Adrenal gland (tissue), 12 donors: ENCODE results near the gene AKAP13. TPM values are rescaled to one million over a fixed set of nuclear protein-coding genes. Genes with fewer than 3 reads are reported as not detected.
A peak's percentile ranks its signal among the peaks of the same experiment; 100 is the strongest.

Experiments
- DNase-seq, 7 donors: peaks; one replicate each; pipeline ENCODE4 v3.0.0-alpha.2; 2019 to 2020
- H3K27ac ChIP-seq, 5 donors: fragments of 200-600 bp; sonication (generic) in 4 of 5; 1 replicate in 3 of 5; 2 replicates in 2 of 5; pipeline versions ENCODE4 v1.5.1 to v1.8.0; 2016 to 2020; ENCODE audit warnings: mild to moderate bottlenecking in 1 of 5
- H3K27me3 ChIP-seq: fragments of 200-600 bp; 2 replicates; pipeline ENCODE4 v1.8.0; 2021
- H3K36me3 ChIP-seq, 2 donors: fragments of 200-600 bp; replicated peaks in 1 of 2; 1 replicate in 1 of 2; 2 replicates in 1 of 2; pipeline versions ENCODE4 v1.5.1 to v1.8.0; 2018 to 2022
- H3K4me1 ChIP-seq, 2 donors: fragments of 200-600 bp; replicated peaks in 1 of 2; 1 replicate in 1 of 2; 2 replicates in 1 of 2; pipeline versions ENCODE4 v1.5.1 to v1.8.0; 2018 to 2021
- H3K4me3 ChIP-seq, 4 donors: fragments of 200-600 bp; sonication (generic) in 3 of 4; one replicate each; pipeline ENCODE4 v1.5.1; 2016 to 2018
- H3K9me3 ChIP-seq, 3 donors: fragments of 200-600 bp; sonication (generic) in 1 of 3; replicated peaks in 1 of 3; 1 replicate in 2 of 3; 2 replicates in 1 of 3; pipeline versions ENCODE4 v1.5.1 to v1.8.0; 2016 to 2021
- POLR2A ChIP-seq, 2 donors: fragments of 450-650 bp; IDR thresholded peaks; one replicate each; pipeline ENCODE4 v1.6.1; 2017; ENCODE audit warnings: antibody characterized with exemption in 2 of 2, mild to moderate bottlenecking in 2 of 2, moderate library complexity in 1 of 2
- WGBS, 4 donors: extraction: QIAGEN DNeasy Blood & Tissue Kit in 2 of 4; methylation state at CpG; one replicate each; pipeline versions ENCODE4 v1.1.5 to v1.1.7; 2013 to 2017; 5-methylcytosine and 5-hydroxymethylcytosine counted together
- intact Hi-C, 2 donors: fragments of 100-400 bp; cut with DNase I; formaldehyde crosslinking; loops; one replicate each; pipeline versions ENCODE4 v1.14.1 to v1.15.0; 2022 to 2023
- polyA plus RNA-seq, 3 donors: library from polyadenylated mRNA; stranded (reverse); fragments of 200-250 nt in 2 of 3; fragments of 350-450 nt in 1 of 3; fragmentation: Illumina TruSeq in 1 of 3; extraction: RNeasy Lipid Tissue Mini Kit (QIAGEN cat#74804) in 1 of 3; gene quantifications; one replicate each; pipeline ENCODE4 v1.2.3, GENCODE V29; 2013 to 2014
- total RNA-seq, 9 donors: library from RNA; depleted of rRNA in 4 of 9; stranded (reverse); fragments of >200 nt in 4 of 9; fragments of 120-200 nt in 1 of 9; fragmentation: NEBNext Ultra II Directional in 1 of 9; extraction: Animal tissue kit (Norgen Biotek cat#: 25700) in 1 of 9; gene quantifications; one replicate each; pipeline versions ENCODE4 v1.1.0 to v1.2.4, GENCODE V29; 2013 to 2023
- TF ChIP-seq, protein P1 (sequence below), 6 experiments: fragments of 450-650 bp in 4 of 6; fragments of 200-600 bp in 2 of 6; sonication (generic) in 1 of 6; IDR thresholded peaks; 1 replicate in 5 of 6; 2 replicates in 1 of 6; pipeline versions ENCODE4 v1.5.1 to v1.8.0; 2016 to 2021; ENCODE audit warnings: antibody characterized with exemption in 6 of 6, mild to moderate bottlenecking in 2 of 6, moderate library complexity in 1 of 6
- donor health status: healthy with polysubstance abuse.
- donor health status: Bipolar disorder and iron deficiency.
- donor health status: DM: yes; HTN: yes; CAD: no.
- donor health status: DM: no; HTN: no; CAD: no.
- donor health status: DM: no; HTN: no; CAD: no.
- donor health status: DM: yes; HTN: yes; CAD: no.

The AKAP13 gene
- total and polyA plus RNA-seq, 12 donors: 42.7 to 144 (median 89.2) TPM

DNA sequence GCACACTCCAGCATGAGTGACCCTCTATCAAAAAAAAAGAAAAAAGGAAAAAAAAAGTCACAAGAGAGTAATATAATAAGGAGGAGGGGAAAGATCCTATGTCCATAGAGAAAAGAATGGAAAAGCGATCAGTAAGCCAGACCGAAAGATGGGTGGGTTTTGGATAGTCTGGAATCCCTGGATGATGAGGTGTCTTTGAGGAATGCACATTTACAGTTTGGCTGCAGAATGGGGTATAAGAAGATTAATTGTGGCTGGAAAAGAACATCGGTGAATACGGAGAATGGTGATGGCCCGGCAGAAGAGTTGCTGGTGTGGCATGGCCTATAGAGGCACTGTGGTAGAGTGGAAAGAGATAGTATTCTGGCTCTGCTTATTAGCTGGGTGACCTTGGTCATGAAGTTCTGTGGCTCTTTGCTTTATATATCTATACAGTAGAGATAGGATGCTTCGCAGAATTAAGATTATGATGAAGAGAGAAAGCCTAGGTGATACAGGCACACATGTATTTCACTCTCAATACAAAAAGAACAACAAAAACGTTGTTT lies 187.9 kb downstream of the AKAP13 start:
- intact Hi-C loops: no loop called here
- Histone ChIP-seq H3K4me1 (peaks cover 0 to 13% of the 10 kb centered on the region in 2 donors), H3K27me3 (no peaks in the 10 kb centered on the region), H3K36me3 (no peaks in the 10 kb centered on the region), H3K9me3 (no peaks in the 10 kb centered on the region), H3K27ac (no peak overlapping the region), H3K4me3 (no peak overlapping the region)
- 93 to 96% (median 94%) methylated on average over 7 of the region's 7 CpGs for WGBS, 4 donors
- TF ChIP-seq POLR2A (IDR thresholded peaks at IDR 0.05): no peak
- TF ChIP-seq, protein P1, sequence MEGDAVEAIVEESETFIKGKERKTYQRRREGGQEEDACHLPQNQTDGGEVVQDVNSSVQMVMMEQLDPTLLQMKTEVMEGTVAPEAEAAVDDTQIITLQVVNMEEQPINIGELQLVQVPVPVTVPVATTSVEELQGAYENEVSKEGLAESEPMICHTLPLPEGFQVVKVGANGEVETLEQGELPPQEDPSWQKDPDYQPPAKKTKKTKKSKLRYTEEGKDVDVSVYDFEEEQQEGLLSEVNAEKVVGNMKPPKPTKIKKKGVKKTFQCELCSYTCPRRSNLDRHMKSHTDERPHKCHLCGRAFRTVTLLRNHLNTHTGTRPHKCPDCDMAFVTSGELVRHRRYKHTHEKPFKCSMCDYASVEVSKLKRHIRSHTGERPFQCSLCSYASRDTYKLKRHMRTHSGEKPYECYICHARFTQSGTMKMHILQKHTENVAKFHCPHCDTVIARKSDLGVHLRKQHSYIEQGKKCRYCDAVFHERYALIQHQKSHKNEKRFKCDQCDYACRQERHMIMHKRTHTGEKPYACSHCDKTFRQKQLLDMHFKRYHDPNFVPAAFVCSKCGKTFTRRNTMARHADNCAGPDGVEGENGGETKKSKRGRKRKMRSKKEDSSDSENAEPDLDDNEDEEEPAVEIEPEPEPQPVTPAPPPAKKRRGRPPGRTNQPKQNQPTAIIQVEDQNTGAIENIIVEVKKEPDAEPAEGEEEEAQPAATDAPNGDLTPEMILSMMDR (IDR thresholded peaks at IDR 0.05): no peak
- no peak for DNase-seq

DNA sequence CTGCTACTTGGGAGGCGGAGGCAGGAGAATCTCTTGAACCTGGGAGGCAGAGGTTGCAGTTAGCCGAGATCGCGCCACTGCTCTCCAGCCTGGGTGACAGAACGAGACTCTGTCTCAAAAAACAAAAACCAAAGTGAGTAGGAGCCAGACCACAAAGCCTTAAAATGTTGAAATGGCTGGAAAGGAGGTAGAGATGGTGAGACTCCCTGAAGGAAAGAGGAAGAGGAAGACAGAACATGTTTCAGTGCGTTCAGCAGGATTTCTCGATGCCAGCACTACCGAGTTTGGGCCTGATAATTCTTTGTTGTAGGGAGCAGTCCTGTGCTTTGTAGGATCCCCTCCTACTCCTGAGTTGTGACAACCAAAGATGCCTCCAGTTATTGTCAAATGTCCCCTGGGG lies 189.9 kb downstream of the AKAP13 start:
- H3K27ac ChIP-seq: peak overlapping the region in 2 of 5 donors; percentile 10 to 66
- H3K9me3 ChIP-seq: no peaks in the 10 kb centered on the region
- TF ChIP-seq POLR2A (IDR thresholded peaks at IDR 0.05): no peak
- TF ChIP-seq, protein P1 (IDR thresholded peaks at IDR 0.05): no peak
- no peak overlapping the region for H3K4me3 ChIP-seq
- no peaks in the 10 kb centered on the region for H3K36me3 ChIP-seq
- DNase-seq: no peak
- peaks cover 0 to 3% of the 10 kb centered on the region in 2 donors for H3K4me1 ChIP-seq
- intact Hi-C loops: no loop called here
- H3K27me3 ChIP-seq: no peaks in the 10 kb centered on the region
- 81 to 92% (median 89%) methylated on average over 8 of the region's 8 CpGs for WGBS, 4 donors

DNA sequence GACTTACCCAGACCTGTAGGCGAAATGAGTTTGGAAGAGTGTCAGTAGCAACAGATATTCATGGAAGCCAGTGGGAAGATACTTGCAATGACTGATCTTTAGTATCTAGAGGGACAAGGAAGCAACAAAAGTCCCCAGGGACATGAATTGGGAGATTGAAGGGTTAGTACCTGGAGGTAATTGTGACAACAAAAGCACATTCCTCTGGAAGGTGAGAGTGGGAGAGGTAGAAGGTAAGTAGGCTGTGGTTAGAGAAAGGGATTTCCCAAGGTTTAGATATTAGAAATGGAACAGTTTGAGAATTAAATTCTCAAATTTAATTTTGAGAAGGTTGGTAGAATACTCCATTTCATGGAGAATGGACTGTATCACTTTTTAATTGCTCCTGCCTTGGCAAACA lies 191.4 kb downstream of the AKAP13 start:
- intact Hi-C loops: no loop called here
- WGBS, 4 donors: 97 to 100% (median 99%) methylated on average over 1 of the region's 1 CpG
- Histone ChIP-seq H3K36me3 (no peaks in the 10 kb centered on the region), H3K4me3 (no peak overlapping the region), H3K27me3 (no peaks in the 10 kb centered on the region), H3K9me3 (no peaks in the 10 kb centered on the region), H3K4me1 (peaks cover 0 to 3% of the 10 kb centered on the region in 2 donors), H3K27ac (no peak overlapping the region)
- no peak for TF ChIP-seq POLR2A (IDR thresholded peaks at IDR 0.05)
- DNase-seq: no peak

GRCh38 chr15:85576392-85576791 lies 196.0 kb downstream of the AKAP13 start:
- Histone ChIP-seq H3K27ac (no peak overlapping the region), H3K36me3 (no peaks in the 10 kb centered on the region), H3K4me1 (peaks cover 0 to 23% of the 10 kb centered on the region in 2 donors), H3K9me3 (no peaks in the 10 kb centered on the region), H3K4me3 (no peak overlapping the region), H3K27me3 (no peaks in the 10 kb centered on the region)
- DNase-seq: no peak
- 84 to 87% (median 85%) methylated on average over 3 of the region's 3 CpGs for WGBS, 4 donors
- TF ChIP-seq, protein P1 (IDR thresholded peaks at IDR 0.05): no peak
- TF ChIP-seq POLR2A (IDR thresholded peaks at IDR 0.05): no peak
- intact Hi-C loops: no loop called here
